ENCODE results near the gene AP4S1.
"Not testable (repeated sequence)": the region's sequence is repeated elsewhere in the genome, so short reads cannot be mapped to it uniquely, and the experiment has no call there.

AP4S1 gene

DNA sequence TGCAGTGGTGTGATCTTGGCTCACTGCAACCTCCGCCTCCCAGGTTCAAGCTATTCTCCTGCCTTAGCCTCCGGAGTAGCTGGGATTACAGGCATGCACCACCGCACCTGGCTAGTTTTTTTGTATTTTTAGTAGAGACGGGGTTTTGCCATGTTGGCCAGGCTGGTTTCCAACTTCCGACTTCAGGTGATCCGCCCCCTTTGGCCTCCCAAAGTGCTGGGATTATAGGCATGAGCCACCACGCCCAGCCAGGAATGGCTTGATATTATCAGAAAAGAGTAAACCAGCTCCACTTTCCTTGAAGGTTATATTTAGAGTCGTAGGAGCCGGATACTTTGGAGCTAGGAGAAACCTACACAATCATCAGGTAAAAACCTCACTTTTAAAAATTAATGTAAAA, 61.0 kb downstream of the AP4S1 start:
- not testable (repeated sequence) for DNase-seq (ENCODE audit: low spot score)

DNA sequence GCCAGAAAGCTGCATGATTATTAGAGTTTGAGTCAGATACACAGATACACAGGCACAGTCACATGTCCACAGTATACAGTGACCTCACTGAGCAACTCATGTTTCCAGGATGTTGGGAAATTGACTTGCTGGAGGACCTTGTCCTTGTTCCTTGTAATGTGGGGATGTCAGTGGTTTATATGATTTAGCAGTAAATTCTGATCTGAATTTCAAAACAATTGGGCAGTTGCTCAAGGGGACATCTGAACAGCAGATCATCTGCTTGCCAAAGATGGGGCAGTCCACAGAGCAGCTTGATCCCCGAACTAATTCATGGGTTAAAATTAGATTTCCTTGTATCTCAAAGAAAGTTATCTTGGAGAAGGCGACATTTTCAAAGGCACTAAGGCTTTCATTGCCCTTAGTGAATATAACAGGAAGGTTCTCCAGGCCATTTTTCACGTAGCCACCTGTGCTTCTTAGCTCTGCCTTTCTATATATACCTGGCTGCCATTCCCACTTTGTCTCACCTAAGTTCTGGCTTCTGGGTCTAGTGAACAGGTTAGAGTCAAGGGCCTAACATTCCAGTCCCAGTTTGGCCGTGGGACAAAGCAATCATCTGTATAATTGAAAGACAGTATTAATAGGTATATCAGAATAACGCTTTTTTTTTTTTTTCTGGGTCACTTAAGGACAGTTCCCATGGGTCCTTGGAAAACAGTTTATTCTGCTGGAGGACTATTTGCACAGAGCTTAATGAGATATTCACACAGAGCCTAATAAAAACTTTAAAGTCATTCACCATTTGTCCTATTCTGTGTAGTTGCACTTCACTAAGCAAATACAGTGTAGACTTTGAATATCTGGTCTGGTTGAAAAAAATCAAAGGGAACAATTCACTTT, 65.7 kb downstream of the AP4S1 start:
- no peak for DNase-seq (ENCODE audit: low spot score)

DNA sequence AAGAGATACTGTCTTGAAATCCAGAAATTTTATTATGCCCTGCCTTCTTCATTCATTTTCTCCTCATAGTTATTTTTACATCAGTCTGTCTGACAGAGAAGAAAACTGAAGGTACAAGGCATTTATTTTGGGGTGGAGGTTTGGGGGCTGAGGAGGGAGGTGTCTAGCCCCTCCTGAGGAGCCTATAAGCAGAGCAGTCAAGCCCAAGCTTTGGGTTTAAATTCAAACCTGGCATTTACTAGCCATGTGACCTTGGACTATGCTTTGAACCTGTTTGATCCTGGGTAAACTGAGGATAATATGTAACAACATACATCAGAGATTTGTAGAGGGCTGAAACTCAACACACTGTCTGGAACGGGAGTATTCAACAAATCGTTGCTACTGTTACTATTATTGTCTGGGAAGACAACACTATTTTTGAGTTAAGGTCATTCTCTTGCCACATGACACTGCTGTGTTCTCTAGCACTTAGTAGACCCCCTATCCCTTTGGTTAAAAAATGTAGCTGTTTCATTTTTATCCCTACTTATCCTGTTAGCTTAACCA, 66.8 kb downstream of the AP4S1 start:
- no peak for DNase-seq (ENCODE audit: low spot score)

DNA sequence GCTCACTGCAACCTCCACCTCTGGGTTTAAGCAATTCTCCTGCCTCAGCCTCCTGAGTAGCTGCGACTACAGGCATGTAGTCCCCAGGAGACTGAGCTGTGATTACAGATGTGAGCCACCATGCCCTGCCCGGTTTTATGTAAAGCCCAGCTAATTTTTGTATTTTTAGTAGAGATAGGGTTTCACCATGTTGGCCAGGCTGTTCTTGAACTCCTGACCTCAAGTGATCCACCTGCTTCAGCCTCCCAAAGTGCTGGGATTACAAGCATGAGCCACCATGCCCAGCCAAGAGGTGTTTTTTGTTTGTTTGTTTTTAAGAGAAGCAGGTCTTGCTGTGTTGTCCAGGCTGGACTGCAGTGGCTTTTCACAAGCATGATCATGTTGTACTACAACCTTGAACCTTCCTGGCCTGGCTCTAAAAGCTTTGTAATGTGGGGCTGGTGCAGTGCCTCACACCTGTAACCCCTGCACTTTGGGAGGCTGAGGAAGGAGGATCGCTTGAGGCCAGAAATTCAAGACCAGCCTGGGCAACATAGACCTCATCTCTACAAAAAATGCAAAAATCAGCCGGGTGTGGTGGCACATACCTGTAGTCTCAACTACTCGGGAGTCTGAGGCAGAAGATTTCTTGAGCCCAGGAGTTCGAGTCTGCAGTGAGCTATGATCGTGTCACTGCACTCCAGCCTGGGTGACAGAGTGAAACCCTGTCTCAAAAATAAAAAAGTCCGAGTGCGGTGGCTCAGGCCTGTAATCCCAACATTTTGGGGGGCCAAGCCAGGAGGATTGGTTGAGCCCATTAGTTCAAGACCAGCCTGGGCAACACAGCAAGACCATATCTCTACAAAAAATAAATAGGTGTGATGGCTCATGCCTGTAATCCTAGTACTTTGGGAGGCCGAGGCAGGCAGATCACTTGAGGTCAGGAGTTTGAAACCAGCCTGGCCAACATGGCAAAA, 68.7 kb downstream of the AP4S1 start:
- not testable (repeated sequence) for DNase-seq (ENCODE audit: low spot score)

DNA sequence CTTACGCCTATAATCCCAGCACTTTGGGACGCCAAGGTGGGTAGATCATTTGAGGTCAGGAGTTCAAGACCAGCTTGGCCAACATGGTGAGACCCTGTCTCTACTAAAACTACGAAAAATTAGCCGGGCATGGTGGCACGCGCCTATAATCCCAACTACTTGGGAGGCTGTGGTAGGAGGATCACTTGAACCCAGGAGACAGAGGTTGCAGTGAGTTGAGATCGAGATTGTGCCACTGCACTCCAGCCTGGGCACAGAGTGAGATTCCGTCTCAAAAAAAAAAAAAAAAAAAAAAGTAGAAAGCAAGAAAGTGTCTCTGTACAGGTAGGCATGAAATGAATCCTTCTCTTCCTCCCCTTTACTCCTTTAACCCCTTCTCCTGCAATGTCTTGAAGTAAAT, 70.4 kb downstream of the AP4S1 start:
- not testable (repeated sequence) for DNase-seq (ENCODE audit: low spot score)

DNA sequence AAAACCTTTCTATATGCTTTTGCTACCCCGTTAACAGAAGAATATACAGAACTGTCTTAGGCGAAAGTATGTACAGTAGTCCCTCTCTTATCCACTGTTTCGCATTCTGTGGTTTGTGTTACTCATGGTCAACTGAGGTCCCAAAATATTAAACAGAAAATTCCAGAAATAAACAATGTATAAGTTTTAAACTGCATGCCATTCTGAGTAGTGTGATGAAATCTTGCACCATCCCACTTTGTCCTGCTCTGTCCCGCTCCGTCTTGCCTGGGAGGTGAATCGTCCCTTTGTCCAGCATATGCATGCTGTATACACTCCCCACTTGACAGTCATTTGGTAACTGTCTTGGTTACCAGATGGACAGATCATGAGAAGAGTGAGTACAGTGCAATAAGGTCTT, 70.8 kb downstream of the AP4S1 start:
- no peak for DNase-seq (ENCODE audit: low spot score)

DNA sequence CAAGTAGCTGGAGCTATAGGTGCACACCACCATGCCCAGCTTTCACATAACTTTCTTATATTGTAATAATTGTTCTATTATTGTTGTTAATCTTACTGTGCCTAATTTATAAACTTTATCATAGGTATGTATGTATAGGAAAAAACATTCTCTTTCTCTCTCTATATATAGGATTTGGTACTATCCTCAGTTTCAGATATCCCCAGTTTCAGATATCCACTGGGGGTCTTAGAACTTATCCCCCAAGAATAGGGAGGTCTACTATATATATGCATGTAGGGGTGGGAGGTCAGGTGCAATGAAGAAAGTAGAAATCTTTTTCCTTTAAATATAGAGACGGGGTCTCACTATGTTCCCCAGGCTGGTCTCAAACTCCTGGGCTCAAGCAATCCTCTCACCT, 71.6 kb downstream of the AP4S1 start:
- no peak for DNase-seq (ENCODE audit: low spot score)

DNA sequence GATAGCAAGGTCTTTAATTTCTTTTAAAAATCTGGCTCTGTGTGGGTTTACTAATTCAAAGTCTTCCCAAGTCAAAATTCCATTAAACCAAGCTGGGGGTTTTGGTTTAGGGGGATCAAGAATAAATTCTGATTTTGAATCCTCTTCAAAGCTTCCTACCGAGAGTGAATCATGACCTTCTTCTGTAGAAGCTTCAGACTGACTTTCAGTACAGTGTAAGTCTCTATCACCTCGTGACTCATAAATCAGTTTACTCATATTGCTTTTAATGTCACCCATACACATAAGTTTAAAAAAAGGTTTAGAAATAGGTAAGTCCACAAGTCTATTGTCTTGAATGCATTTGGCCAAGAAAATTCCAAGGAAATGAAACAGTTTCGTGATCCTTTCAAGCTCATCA, 81.3 kb downstream of the AP4S1 start:
- DNase-seq (ENCODE audit: low spot score) = no peak

DNA sequence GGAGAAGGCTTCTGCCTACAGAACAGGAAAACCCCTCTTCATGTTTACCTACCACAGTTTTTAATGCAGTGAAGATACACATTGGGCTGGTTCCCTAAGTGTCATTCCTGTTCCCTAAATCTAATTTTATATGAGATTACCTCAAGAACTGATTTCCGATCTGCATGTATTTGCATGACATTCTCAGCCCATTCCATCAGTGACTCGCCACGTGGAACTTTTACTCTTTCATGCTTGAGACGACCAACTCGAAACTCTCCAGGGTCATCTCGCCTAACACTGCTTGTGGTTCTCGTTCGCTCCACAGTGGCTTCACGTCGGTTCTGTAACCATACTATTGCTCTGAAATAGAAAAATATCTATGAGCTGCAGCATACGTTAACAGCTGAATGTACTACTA, 83.8 kb downstream of the AP4S1 start:
- no peak for DNase-seq (ENCODE audit: low spot score)

DNA sequence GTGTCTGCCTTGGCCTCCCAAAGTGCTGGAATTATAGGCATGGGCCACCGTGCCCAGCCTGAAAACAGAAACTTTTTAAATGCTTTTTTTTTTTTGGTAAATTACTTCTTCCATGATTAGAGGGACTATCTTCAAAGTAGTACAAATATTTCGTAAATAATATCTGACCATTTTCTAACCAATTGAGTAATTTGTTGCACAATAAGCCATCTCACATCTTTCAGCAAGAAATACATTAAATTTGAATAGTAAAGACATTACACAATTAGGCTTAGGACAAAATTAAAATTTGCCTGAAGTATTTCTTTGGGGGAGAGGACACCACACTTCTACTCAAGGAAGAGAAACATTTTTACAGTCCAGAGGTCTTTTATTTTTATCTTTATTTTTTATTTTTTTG, 85.4 kb downstream of the AP4S1 start:
- no peak for DNase-seq (ENCODE audit: low spot score)

DNA sequence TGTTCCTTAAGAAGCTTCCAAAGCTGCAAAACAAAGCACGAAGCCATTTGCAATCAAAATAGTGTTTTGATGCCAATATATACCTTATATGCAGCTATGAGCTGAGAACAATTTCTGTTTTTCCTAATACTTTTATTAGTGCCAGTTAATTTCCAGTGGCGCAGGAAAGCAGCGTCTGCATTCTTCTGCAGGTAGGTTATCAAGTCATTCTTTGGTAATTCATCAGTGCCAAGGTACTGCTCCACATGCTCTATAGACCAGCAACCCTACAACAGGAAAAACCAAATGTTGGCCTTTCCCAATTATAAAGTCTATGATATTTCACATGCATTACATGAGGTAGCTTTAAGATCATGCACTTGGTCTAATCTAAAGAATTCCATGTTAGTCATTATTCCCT, 88.3 kb downstream of the AP4S1 start:
- no peak for DNase-seq (ENCODE audit: low spot score)

DNA sequence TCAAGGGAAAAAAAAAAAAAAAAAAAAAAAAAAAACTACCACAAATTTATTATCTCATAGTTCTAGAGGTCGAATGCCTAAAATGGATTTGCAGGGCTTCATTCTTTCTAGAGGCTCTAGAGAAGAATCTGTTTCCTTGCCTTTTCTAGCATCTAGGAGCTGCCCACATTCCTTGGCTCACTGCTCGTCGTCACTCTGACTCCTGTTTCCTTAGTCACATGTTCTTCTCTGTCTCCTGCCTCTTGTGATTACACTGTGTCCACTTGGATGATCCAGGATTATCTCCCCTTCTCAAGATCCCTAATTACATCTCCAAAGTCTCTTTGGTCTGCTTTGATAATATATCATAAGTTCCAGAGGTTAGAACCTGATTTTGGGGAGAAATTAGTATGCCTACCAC, 93.4 kb downstream of the AP4S1 start:
- no peak for DNase-seq (ENCODE audit: low spot score)

DNA sequence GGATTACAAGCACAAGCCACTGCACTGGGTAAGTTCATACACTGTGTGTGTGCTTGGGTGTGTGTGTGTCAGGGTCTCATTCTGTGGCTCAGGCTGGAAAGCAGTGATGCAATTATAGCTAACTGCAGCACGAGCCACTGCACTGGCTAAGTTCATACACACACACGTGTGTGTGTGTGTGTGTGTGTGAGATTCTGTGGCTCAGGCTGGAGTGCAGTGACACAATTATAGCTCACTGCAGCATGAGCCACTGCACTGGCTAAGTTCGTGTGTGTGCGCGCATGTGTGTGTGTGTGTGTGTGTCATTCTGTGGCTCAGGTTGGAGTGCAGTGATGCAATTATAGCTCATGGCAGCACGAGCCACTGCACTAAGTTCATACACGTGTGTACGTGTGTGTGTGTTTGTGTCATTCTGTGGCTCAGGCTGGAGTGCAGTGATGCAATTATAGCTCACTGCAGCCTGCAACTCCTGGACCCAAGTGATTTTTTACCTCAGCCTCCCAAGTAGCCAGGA, 96.7 kb downstream of the AP4S1 start:
- DNase-seq (ENCODE audit: low spot score) = no peak

DNA sequence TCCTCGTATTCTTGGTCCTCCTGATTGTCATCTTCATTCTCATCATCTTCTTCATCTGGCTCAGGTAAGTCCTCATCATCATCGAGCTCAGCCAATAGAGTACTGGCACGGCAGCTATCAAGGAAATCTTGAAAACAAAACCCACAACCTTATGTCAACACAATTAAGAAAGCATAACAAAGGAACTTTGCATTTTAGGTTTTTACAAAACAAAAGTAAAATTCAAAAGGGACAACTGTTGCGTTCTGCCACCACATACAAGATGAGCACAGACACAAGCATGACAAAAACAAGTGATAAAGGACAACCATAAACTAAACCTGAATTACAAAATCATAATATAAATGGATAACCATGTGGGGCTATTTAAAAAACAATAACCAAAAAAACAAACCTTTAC, 97.5 kb downstream of the AP4S1 start:
- DNase-seq (ENCODE audit: low spot score) = no peak

DNA sequence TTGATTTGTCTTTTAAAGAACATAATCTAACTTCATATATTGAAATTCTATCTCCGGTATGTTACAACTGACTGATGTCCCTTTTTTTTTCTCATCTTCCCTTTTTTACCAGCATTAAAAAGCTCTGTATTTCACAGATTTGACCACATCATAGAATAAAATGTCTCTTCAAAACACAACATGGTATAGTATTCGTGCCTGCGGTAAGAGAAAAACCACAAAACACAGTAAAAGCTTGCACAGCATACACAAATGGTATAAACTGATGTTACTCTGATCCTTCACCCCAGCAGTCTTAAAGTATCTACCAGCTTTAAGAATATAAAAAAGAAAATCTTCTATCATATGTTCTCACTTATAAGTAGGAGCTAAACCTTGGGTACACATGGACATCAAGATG, 98.7 kb downstream of the AP4S1 start:
- DNase-seq (ENCODE audit: low spot score) = no peak

DNA sequence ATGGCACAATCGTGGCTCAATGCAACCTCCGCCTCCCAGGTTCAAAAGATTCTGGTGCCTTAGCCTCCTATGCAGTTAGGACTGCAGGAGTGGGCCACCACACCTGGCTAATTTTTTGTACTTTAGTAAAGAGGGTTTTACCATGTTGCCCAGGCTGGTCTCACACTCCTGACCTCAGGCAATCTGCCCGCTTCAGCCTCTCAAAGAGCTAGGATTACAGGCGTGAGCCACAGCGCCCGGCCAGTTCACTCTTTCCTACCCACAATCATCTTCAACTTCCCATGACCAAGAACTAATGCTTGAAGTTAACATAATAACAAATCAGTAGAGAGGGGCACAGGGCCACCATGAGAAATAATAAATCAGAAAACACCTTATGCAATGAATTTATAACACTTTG, 99.8 kb downstream of the AP4S1 start:
- no peak for DNase-seq (ENCODE audit: low spot score)

DNA sequence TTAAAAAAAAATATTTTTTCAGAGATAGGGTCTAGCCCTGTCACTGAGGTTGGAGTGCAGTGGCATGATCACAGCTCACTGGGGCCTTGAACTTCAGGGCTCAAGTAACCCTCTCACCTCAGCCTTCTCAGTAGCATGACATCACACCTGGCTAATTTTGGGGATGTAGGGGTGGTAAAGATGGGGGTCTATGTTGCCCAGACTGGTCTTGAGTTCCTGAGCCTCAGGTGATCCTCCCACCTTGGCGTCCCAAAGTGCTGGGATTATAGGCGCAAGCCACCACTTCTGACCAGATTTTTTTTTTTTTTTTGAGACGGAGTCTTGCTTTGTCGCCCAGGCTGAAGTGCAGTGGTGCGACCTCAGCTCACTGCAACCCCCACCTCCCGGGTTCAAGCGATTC, 101.2 kb downstream of the AP4S1 start:
- no peak for DNase-seq (ENCODE audit: low spot score)

DNA sequence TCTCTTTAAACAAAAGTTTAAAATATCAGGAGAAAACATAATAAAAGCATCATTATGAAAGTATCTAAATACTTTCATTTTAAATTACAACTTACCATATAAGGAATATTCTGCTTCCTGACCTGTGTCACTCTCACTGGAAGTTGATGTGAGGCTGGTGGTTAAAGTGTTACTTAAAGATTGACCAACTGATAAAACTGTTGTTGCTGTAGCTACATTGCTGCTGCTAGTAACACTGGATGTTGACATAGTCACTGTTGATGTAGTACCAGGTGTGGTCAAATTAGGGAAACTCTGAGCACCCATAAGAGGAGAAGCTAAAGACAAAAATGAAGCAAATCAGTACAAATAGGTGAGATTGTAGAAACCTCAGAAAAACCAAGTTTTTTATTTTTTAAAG, 102.2 kb downstream of the AP4S1 start:
- no peak for DNase-seq (ENCODE audit: low spot score)

DNA sequence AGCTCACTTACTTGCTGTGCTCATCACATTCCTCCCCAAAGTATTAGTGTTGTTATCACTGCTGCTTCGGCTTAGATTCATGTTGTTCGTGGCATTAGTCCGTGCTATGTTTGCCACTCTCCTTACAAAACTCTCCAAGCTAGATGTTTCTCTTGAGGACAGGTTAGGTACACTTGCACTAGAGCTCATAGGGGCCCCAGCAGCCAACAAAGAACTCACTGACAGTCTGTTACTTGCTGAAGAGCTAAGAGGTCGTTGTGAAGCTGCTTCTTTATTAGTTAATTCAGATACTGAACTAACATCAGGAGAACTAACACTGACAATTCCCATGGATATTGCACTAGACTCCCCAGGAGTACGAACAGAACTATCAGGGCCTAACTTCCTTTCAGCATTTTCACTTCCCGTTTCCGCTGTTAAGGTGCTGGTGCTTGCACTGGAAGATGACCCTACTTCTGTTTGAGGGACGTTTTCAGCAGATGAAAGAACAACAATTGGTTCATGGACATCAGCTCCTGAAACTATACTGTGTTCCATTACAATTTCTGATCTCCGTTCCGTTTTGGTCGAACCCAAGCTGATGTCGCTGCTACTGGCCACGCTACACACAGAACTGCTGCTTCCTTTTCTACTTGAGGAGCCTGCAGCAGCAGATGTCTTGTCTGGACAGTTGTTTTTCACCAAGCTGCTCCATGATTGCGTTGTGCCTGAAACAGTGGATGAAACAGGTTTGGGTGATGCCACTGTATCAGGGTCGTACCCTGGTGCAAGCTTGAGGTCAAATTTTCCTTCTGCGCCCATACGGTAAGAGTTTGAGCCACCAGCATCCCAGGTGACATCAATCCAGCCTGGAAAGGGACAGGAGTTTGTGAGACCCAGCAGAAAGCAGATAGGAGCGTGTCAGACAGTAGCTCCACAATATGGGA, 103.4 kb downstream of the AP4S1 start:
- DNase-seq (ENCODE audit: low spot score) = peak; percentile 7

DNA sequence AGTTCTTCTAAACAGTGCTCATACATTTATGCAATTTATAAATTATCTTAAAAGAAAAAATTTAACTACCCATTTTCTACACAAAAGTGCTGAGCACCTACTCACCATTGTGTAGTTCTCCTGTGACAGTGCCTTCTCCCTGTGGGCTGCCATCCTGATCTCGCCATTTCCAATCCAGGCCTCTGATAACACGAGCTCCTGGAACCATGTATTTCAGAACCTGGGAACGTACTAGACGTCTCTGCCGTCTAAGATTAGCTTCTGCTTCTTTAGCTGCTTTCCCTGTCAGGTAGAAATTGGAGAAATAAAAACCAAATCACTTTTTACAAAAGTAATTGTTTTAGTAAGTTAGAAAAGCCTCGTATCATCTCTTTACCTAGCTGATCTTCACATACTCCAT, 107.7 kb downstream of the AP4S1 start:
- DNase-seq (ENCODE audit: low spot score) = no peak

DNA sequence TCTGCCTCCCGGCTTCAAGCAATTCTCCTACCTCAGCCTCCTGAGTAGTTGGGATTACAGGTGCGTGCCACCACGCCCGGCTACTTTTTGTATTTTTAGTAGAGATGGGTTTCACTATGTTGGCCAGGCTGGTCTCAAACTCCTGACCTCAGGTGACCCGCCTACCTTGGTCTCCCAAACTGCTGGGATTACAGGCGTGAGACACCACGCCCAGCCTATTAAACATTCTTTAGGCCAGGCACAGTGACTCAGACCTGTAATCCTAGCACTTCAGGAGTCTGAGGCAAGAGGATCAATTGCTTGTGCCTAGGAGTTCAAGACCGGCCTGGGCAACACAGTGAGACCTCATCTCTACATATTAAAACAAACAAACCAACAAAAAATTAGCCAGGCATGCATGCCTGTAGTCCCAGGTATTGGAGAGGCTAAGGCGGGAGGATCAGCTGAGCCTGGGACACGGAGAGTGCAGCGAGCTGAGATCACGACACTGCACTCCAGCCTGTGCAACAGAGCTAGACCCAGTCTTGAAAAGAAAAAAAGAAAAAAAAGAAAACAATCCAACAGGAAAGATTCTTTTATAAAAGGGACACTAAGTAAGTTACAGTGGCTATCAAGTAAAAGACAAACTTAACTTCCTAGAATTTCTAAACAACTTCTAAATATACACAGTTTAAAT, 111.9 kb downstream of the AP4S1 start:
- DNase-seq (ENCODE audit: low spot score) = no peak
